ENCODE measurements around the gene CMTM3. TPM values are rescaled to one million over a fixed set of nuclear protein-coding genes. Genes with fewer than 3 reads are reported as not detected.
A peak's percentile ranks its signal among the peaks of the same experiment; 100 is the strongest.
"Not testable (repeated sequence)": the region's sequence is repeated elsewhere in the genome, so short reads cannot be mapped to it uniquely, and the experiment has no call there.

Gene CMTM3
- polyA plus RNA-seq, 2 donors = 3.4 to 4.6 TPM

DNA sequence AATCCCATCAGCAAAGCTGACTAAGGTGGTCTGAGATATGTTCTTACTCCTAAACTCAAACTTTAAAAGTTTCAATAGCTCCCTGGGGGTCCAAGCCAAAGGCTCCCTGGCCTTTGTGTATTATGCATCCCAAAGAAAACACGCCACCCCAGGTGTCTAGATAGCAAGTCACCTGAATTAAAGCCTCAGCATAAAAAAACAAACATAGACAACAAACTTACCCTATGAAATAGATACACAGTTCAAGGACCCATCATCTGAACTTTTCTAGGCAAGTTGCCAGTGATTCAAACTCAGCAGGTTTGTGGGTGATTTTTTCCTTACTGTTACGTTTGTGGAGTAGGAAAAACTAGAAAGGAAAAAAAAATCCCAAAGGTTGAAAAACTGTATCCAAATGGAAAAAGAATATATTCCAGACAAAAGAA lies 12.5 kb downstream of the CMTM3 start:
- WGBS, 2 donors = 76 to 78% methylated on average over 2 of the region's 2 CpGs
- no peaks in the 10 kb centered on the region for H3K9me3 ChIP-seq (ENCODE audit: control insufficient read depth in 2 of 2, insufficient read depth in 1 of 2, low read depth in 1 of 2, low read length in 1 of 2)
- H3K27ac ChIP-seq (ENCODE audit: low read depth in 2 of 2, low read length in 1 of 2) = no peak overlapping the region
- peaks cover 0 to 22% of the 10 kb centered on the region in 2 donors for H3K36me3 ChIP-seq (ENCODE audit: control insufficient read depth in 2 of 2, insufficient read depth in 2 of 2, low read length in 1 of 2)
- no peaks in the 10 kb centered on the region for H3K27me3 ChIP-seq (ENCODE audit: control insufficient read depth in 1 of 2, insufficient read depth in 2 of 2, low read length in 2 of 2)
- no peak overlapping the region for H3K4me3 ChIP-seq (ENCODE audit: low read depth in 1 of 2, low read length in 2 of 2)
- peaks cover under 1 to 12% of the 10 kb centered on the region in 2 donors for H3K4me1 ChIP-seq (ENCODE audit: control insufficient read depth in 2 of 2, insufficient read depth in 2 of 2, low read length in 1 of 2)

DNA sequence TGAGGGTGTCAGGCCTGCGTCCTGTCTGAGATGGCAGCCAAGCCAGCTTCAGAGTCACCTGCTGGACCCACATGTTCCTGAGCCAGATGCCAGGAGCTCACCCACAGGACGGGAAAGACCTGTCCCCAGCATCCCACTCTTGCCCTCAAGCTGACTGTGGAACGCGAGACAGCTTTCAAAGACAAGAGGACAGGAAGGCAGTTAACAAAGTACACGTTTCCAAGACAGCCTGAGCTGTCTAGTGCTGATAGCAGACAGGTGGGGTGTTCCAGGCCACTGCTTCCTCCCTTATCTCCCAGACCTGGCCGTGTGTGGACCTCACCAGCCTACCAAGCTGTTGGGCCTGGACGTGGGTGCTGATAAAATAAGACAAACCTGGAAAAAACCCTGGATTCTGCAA lies 13.2 kb downstream of the CMTM3 start:
- WGBS, 2 donors = 48 to 51% methylated on average over 7 of the region's 7 CpGs
- peak overlapping the region; percentile 70 to 89 for H3K27ac ChIP-seq (ENCODE audit: low read depth in 2 of 2, low read length in 1 of 2)
- H3K4me3 ChIP-seq (ENCODE audit: low read depth in 1 of 2, low read length in 2 of 2) = no peak overlapping the region
- H3K4me1 ChIP-seq (ENCODE audit: control insufficient read depth in 2 of 2, insufficient read depth in 2 of 2, low read length in 1 of 2) = peaks cover 2 to 12% of the 10 kb centered on the region in 2 donors
- H3K9me3 ChIP-seq (ENCODE audit: control insufficient read depth in 2 of 2, insufficient read depth in 1 of 2, low read depth in 1 of 2, low read length in 1 of 2) = no peaks in the 10 kb centered on the region
- peaks cover 0 to 18% of the 10 kb centered on the region in 2 donors for H3K36me3 ChIP-seq (ENCODE audit: control insufficient read depth in 2 of 2, insufficient read depth in 2 of 2, low read length in 1 of 2)
- H3K27me3 ChIP-seq (ENCODE audit: control insufficient read depth in 1 of 2, insufficient read depth in 2 of 2, low read length in 2 of 2) = no peaks in the 10 kb centered on the region

- Histone ChIP-seq H3K4me3 (ENCODE audit: low read depth in 1 of 2, low read length in 2 of 2) (no peak overlapping the region), H3K36me3 (ENCODE audit: control insufficient read depth in 2 of 2, insufficient read depth in 2 of 2, low read length in 1 of 2) (peaks cover 0 to 17% of the 10 kb centered on the region in 2 donors), H3K9me3 (ENCODE audit: control insufficient read depth in 2 of 2, insufficient read depth in 1 of 2, low read depth in 1 of 2, low read length in 1 of 2) (no peaks in the 10 kb centered on the region), H3K4me1 (ENCODE audit: control insufficient read depth in 2 of 2, insufficient read depth in 2 of 2, low read length in 1 of 2) (peaks cover 2 to 12% of the 10 kb centered on the region in 2 donors), H3K27me3 (ENCODE audit: control insufficient read depth in 1 of 2, insufficient read depth in 2 of 2, low read length in 2 of 2) (no peaks in the 10 kb centered on the region), H3K27ac (ENCODE audit: low read depth in 2 of 2, low read length in 1 of 2) (peak overlapping the region; percentile 58 to 89)
- 33 to 59% methylated on average over 10 of the region's 10 CpGs for WGBS, 2 donors
Measured at GRCh38 chr16:66618588-66619375, 14.3 kb downstream of the CMTM3 start.

DNA sequence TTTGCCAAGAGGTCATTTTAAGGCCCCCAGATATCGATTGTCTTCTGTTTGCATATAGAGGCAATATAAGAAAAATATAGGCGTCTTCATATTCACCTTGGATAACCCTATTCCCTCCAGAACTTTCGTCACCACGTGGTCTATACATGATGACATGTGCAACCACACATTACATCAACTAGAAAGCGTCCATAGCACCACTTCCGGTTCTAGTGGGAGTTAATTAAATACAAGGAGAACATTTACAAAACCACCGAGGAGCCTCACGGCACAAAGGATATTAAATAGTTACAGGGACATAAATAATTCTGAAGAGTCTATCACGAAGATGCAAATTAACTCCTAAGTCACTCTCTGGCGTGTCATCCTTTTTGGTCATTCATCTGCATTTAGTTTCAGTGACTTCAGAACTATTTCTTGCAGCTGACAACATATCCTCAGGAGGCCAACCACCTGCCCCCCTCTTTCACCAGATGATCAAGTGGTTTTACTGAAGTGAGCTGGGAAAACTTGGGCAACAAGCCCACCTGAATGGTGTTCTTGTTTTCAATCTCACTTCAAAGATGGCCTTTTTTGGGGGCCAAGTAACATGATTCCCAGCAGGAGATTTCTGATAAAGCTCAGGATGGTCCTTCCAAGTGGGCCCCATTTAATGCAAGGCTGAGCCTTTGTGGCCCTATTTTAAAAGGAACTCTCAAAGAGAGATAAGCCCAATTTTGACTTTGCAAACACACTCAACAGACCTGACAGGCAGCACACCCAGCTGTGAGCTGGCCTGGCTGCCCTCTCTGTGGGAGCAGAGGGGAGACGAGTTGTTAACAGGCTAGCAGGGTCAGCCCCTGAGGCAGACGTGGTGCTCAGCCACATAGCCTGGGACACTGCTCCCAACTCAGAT lies 15.3 kb downstream of the CMTM3 start:
- peaks cover 0 to 17% of the 10 kb centered on the region in 2 donors for H3K36me3 ChIP-seq (ENCODE audit: control insufficient read depth in 2 of 2, insufficient read depth in 2 of 2, low read length in 1 of 2)
- no peaks in the 10 kb centered on the region for H3K9me3 ChIP-seq (ENCODE audit: control insufficient read depth in 2 of 2, insufficient read depth in 1 of 2, low read depth in 1 of 2, low read length in 1 of 2)
- H3K27ac ChIP-seq (ENCODE audit: low read depth in 2 of 2, low read length in 1 of 2) = no peak overlapping the region
- H3K4me1 ChIP-seq (ENCODE audit: control insufficient read depth in 2 of 2, insufficient read depth in 2 of 2, low read length in 1 of 2) = peaks cover 2 to 12% of the 10 kb centered on the region in 2 donors
- no peak overlapping the region for H3K4me3 ChIP-seq (ENCODE audit: low read depth in 1 of 2, low read length in 2 of 2)
- H3K27me3 ChIP-seq (ENCODE audit: control insufficient read depth in 1 of 2, insufficient read depth in 2 of 2, low read length in 2 of 2) = no peaks in the 10 kb centered on the region
- WGBS, 2 donors = 66 to 68% methylated on average over 12 of the region's 12 CpGs

GRCh38 chr16:66620429-66620795 lies 15.9 kb downstream of the CMTM3 start:
- no peaks in the 10 kb centered on the region for H3K9me3 ChIP-seq (ENCODE audit: control insufficient read depth in 2 of 2, insufficient read depth in 1 of 2, low read depth in 1 of 2, low read length in 1 of 2)
- H3K4me3 ChIP-seq (ENCODE audit: low read depth in 1 of 2, low read length in 2 of 2) = no peak overlapping the region
- H3K36me3 ChIP-seq (ENCODE audit: control insufficient read depth in 2 of 2, insufficient read depth in 2 of 2, low read length in 1 of 2) = peaks cover 0 to 17% of the 10 kb centered on the region in 2 donors
- no peak overlapping the region for H3K27ac ChIP-seq (ENCODE audit: low read depth in 2 of 2, low read length in 1 of 2)
- 86 to 93% methylated on average over 8 of the region's 8 CpGs for WGBS, 2 donors
- H3K27me3 ChIP-seq (ENCODE audit: control insufficient read depth in 1 of 2, insufficient read depth in 2 of 2, low read length in 2 of 2) = no peaks in the 10 kb centered on the region
- peaks cover 2 to 12% of the 10 kb centered on the region in 2 donors for H3K4me1 ChIP-seq (ENCODE audit: control insufficient read depth in 2 of 2, insufficient read depth in 2 of 2, low read length in 1 of 2)

DNA sequence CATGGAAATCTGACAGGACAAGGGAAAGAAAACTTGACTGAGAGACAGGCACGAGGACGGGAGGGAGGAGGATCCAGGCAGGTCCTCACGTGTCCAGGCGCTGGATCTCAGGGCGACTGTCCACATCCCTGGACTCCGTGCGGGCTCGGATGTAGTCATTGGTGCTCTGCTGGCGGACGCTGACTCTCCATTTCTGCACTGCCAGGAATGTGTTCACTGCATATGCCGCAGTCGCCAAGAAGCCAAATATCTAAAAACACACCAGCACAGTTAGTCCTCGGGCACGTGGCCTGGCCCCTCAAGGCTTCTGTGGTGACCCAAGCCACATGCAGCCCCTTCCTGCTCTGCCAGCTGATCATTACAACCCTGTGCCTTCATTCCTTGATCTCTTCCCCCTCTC lies 17.5 kb downstream of the CMTM3 start:
- 79 to 89% methylated on average over 14 of the region's 14 CpGs for WGBS, 2 donors
- Histone ChIP-seq H3K36me3 (ENCODE audit: control insufficient read depth in 2 of 2, insufficient read depth in 2 of 2, low read length in 1 of 2) (peaks cover 0 to 15% of the 10 kb centered on the region in 2 donors), H3K27me3 (ENCODE audit: control insufficient read depth in 1 of 2, insufficient read depth in 2 of 2, low read length in 2 of 2) (no peaks in the 10 kb centered on the region), H3K9me3 (ENCODE audit: control insufficient read depth in 2 of 2, insufficient read depth in 1 of 2, low read depth in 1 of 2, low read length in 1 of 2) (no peaks in the 10 kb centered on the region), H3K4me3 (ENCODE audit: low read depth in 1 of 2, low read length in 2 of 2) (no peak overlapping the region), H3K27ac (ENCODE audit: low read depth in 2 of 2, low read length in 1 of 2) (no peak overlapping the region), H3K4me1 (ENCODE audit: control insufficient read depth in 2 of 2, insufficient read depth in 2 of 2, low read length in 1 of 2) (peaks cover 2 to 14% of the 10 kb centered on the region in 2 donors)

- H3K36me3 ChIP-seq (ENCODE audit: control insufficient read depth in 2 of 2, insufficient read depth in 2 of 2, low read length in 1 of 2) = peaks cover 0 to 15% of the 10 kb centered on the region in 2 donors
- no peaks in the 10 kb centered on the region for H3K9me3 ChIP-seq (ENCODE audit: control insufficient read depth in 2 of 2, insufficient read depth in 1 of 2, low read depth in 1 of 2, low read length in 1 of 2)
- WGBS, 2 donors = 66 to 78% methylated on average over 3 of the region's 3 CpGs
- H3K4me1 ChIP-seq (ENCODE audit: control insufficient read depth in 2 of 2, insufficient read depth in 2 of 2, low read length in 1 of 2) = peaks cover 2 to 11% of the 10 kb centered on the region in 2 donors
- no peak overlapping the region for H3K27ac ChIP-seq (ENCODE audit: low read depth in 2 of 2, low read length in 1 of 2)
- no peaks in the 10 kb centered on the region for H3K27me3 ChIP-seq (ENCODE audit: control insufficient read depth in 1 of 2, insufficient read depth in 2 of 2, low read length in 2 of 2)
- no peak overlapping the region for H3K4me3 ChIP-seq (ENCODE audit: low read depth in 1 of 2, low read length in 2 of 2)
Measured at GRCh38 chr16:66622863-66623262, 18.4 kb downstream of the CMTM3 start.

DNA sequence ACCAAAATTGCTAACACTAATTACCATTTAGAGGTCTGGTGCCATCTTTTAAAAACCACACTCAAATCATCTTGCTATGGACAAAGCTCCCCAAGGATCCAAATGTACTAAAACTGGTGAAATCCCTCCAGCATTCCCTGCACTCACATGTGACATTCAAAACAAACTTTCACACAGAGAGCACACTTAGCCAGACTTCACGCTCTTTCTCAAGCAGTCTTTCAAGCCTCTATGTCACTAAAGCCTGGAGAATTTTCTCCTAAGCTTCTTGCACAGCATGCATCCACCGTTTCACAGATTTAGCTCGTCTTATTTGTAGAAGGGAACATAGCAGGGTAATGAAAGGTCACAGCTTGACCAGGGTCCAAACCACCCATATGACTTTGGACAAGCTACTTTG lies 19.3 kb downstream of the CMTM3 start:
- H3K9me3 ChIP-seq (ENCODE audit: control insufficient read depth in 2 of 2, insufficient read depth in 1 of 2, low read depth in 1 of 2, low read length in 1 of 2) = no peaks in the 10 kb centered on the region
- no peaks in the 10 kb centered on the region for H3K27me3 ChIP-seq (ENCODE audit: control insufficient read depth in 1 of 2, insufficient read depth in 2 of 2, low read length in 2 of 2)
- WGBS, 2 donors = 85 to 92% methylated on average over 3 of the region's 3 CpGs
- peaks cover 0 to 15% of the 10 kb centered on the region in 2 donors for H3K36me3 ChIP-seq (ENCODE audit: control insufficient read depth in 2 of 2, insufficient read depth in 2 of 2, low read length in 1 of 2)
- H3K27ac ChIP-seq (ENCODE audit: low read depth in 2 of 2, low read length in 1 of 2) = no peak overlapping the region
- peaks cover 2 to 3% of the 10 kb centered on the region in 2 donors for H3K4me1 ChIP-seq (ENCODE audit: control insufficient read depth in 2 of 2, insufficient read depth in 2 of 2, low read length in 1 of 2)
- no peak overlapping the region for H3K4me3 ChIP-seq (ENCODE audit: low read depth in 1 of 2, low read length in 2 of 2)

DNA sequence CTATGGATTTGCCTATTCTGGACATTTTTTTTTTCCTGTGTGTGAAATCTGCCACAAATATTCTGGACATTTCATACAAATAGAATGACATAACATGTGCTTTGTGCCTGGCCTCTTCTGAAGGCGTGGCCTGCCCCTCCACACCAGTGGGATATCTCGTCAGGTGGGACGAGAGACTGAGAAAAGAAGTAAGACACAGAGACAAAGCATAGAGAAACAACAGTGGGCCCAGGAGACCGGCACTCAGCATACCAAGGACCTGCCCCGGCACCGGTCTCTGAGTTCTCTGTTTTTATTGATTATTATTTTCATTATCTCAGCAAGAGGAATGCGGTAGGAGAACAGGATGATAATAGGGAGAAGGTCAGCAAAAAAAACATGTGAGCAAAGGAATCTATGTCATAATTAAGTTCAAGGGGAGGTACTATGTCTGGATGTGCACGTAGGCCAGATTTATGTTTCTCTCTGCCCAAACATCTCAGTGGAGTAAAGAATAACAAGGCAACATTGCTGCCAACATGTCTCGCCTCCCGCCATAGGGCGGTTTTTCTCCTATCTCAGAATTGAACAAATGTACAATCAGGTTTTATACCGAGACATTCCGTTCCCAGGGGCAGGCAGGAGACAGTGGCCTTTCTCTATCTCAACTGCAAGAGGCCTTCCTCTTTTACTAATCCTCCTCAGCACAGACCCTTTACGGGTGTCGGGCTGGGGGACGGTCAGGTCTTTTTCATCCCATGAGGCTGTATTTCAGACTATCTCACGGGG lies 23.3 kb downstream of the CMTM3 start:
- H3K27ac ChIP-seq (ENCODE audit: low read depth in 2 of 2, low read length in 1 of 2); H3K9me3 ChIP-seq (ENCODE audit: control insufficient read depth in 2 of 2, insufficient read depth in 1 of 2, low read depth in 1 of 2, low read length in 1 of 2); H3K4me1 ChIP-seq (ENCODE audit: control insufficient read depth in 2 of 2, insufficient read depth in 2 of 2, low read length in 1 of 2); H3K36me3 ChIP-seq (ENCODE audit: control insufficient read depth in 2 of 2, insufficient read depth in 2 of 2, low read length in 1 of 2); H3K4me3 ChIP-seq (ENCODE audit: low read depth in 1 of 2, low read length in 2 of 2); H3K27me3 ChIP-seq (ENCODE audit: control insufficient read depth in 1 of 2, insufficient read depth in 2 of 2, low read length in 2 of 2): not testable (repeated sequence)
- 84 to 93% methylated on average over 17 of the region's 17 CpGs for WGBS, 2 donors
